ENCODE results near the gene XAGE3.

Gene XAGE3

GRCh38 chrX:52839137-52839536, 28.7 kb downstream of the XAGE3 start:
- DNase-seq: no peak

- no peak for DNase-seq
These were observed 37.3 kb downstream of the XAGE3 start for GRCh38 chrX:52830551-52830950.

- DNase-seq: no peak
These were observed 43.3 kb downstream of the XAGE3 start for GRCh38 chrX:52824608-52825007.

GRCh38 chrX:52821079-52821760, 46.7 kb downstream of the XAGE3 start:
- DNase-seq: no peak

- DNase-seq: no peak
These were observed 48.1 kb downstream of the XAGE3 start for GRCh38 chrX:52819788-52820187.

Data from NCI-H446 (cell line).